NCI-H69 (cell line): ENCODE results near the gene N4BP2L1.
A peak's percentile ranks its signal among the peaks of the same experiment; 100 is the strongest.

Experiments
- DNase-seq: peaks from one replicate; lab custom pipeline; 2025; lab: John Stamatoyannopoulos, UW

The N4BP2L1 gene

DNA sequence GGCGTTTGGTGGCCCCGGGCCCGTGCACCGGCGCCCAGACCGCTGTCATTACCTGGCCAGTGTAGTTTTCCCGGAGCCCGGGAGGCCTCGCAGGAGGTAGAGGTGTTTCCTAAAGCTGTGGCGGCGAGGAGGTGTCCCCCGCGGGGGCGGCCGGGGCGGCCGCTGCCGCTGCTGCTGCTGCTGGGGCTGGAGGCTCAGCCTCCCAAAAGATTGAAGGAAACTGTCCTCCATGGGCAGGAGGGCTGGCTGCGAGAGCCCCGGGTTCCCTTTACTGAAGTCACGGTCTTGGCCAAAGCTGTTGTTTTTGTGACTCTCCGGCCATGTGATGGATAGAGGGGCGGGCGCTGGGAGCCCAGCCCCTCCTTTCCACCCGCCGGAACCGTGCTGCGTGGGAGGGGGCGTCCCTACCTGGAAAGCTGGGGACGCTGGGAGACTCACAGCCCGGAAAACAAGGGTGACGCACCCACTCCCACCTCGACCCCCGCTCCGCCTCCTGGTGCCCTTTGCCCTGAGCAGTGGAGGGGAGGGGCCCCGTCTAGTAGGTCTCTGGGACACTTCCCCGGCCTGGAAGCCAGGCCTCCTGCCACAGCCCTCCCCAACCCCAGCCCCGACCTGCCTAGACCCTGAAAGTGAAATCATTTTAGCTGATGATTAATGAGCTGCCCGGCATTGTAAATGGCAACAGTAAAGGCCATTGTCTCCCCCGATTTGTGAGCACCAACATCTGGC is at the start of gene N4BP2L1:
Gene N4BP2L1, minus strand, starts transcription at position 279 of the 729 bp plus-strand sequence. Its CDS starts 48 bp downstream, at position 231.
- peak; percentile 81 for DNase-seq

DNA sequence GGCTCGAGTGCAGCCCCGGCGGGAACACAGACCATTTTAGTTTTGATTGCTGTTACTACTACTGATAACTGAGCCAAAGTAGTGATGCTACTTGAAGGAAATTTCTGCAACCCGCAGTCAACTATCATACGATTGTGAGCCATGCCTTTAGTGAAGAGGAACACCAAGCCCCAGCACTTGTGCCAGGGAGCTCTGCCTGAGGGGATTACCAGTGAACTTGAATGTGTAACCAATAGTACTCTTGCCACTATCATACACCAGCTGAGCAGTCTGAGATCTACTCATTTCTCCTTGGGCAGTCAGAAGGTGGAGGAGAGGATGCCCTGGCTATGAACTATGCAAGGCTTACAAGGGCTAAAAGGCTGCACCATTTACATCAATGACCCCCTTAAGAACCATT is 49.0 kb upstream of the N4BP2L1 start:
- DNase-seq, result no peak

DNA sequence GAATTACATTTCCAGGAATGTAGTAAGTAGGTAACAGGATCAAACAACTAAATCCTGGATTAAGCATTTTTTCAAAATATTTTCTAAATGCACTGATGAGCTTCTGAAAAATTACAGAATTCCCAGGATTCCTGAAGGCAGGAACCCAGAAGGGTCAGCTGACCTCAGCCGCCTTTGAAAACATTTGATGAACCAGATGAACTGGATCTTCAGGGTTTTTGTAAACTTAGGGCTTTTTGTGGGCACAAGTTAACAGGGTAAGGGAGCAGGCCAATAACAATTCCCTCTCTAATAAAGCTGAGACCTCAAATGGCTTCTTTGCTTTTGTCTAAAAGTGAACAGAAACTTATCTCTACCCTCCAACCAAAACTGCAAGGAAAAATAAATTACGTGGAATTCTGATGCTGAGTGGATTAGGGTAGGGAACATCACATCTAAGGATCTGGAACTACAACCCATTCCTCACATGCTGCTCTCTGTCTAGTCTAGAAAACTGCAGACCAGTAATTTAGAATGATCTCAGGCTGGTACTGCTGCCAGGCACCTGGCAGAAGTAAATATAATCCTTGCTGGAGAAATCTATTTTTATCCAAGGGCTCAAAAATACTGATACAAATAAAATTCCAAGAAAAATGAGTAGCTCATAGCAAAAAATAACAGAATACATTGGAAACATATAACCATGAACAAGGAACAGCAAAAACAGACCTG is 48.2 kb upstream of the N4BP2L1 start:
- DNase-seq, result no peak

DNA sequence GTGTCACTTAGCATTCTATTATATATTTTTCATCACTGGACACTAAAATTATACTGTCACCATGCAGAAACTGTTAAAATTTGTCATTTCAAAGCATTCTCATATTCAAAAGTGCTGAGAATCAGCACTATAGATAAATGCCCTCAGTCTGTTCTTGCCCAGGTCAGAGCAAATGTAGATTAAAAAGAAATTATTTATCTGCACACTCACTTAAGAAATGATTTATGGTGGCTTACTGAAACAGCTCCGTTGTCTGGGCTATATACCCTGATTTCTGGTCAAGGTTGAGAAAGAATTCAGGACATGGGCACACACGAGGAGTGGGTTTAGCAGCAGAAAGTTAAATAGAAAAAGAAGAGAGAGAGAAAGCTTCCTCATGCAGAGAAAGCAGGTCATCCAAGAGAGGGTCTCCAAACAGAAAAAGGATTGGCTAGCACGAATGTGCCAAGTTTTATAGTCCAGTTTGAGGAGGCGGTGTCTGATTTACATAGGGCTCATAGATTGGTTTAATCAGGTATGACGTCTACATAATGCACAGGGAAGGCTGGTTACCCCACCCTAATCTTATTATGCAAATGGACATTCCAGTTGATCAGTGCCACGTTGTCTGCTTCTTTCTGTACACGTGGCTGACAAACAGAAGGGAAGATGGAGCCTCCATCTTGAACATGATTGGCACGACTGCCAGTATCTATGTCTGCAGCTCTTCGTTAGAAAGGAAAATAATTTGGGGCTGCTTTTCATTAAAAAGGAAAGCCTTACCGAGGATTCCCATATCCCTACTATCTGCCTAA is 47.3 kb upstream of the N4BP2L1 start:
- no peak for DNase-seq

DNA sequence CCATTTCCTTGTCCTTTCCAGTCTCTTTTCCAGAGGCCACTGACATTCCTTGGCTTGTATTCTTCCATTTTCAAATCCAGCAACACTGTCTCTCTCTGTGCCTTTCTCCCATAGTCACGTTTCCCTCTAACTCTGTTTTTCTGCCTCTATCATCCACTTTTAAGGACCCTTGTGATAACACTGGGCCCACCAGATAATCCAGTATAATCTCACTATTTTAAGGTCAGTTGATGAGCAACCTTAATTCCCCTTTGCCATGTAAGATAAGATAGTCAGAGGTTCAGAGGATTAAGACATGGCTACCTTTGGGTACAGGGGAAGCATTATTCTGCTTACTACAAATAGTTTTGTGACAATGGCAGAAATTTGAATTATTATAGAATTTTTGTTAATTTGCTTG is 45.7 kb upstream of the N4BP2L1 start:
- DNase-seq, result no peak

DNA sequence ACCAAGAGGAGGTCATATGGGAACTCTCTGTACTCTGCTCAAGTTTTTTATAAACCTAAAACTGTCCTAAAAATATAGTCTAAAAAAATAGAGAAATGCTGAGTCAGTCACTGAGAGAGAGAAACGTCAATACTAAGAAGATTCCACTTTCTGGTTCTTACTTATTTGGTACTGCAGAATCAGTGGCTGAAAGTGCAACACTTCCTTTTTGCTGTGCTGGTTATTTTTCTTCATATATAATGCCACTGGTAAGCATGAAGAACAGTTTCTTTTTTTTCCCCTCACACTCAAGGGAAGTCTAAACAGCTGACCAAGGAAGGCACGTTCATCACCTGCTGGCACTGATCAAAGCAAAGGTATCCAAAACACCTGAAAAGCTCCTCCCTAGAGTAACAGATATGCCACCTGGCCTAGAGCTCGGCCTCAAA is 44.3 kb upstream of the N4BP2L1 start:
- DNase-seq, result no peak

DNA sequence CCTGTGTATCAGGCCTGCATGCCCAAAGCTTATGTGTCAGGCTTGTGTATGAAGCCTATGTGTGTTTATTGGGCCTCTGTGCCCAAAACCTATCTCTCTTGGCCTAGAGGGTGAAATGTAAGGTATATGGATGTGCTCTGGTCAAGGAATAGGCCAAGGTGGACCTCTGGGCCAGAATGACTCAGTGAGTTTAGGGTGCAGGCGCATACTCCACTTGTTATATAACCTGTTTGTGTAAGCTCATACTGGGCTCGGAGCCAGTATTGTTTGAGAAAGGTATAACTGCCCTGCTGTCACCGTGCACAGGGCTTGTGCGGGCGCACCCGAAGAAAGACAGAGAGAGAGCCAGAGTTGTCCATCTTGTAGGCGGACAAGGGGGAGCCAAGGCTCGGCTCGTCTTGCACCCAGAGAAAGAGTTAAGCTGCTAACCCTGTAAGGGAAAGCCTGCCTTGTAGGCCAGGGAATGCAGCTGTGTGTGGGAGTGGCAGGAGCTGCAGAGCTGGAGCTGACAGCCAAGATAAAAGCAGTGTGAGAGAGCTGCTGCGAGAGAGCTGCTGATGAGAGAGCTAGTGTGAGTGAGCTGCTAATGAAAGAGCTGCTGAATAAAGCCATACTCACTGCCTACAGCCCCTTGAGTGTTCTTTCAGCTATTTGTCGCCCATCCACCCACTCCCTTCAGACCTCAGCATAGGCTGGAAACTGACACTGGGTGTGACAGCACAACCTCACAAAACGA is 43.4 kb upstream of the N4BP2L1 start:
- DNase-seq, result no peak

DNA sequence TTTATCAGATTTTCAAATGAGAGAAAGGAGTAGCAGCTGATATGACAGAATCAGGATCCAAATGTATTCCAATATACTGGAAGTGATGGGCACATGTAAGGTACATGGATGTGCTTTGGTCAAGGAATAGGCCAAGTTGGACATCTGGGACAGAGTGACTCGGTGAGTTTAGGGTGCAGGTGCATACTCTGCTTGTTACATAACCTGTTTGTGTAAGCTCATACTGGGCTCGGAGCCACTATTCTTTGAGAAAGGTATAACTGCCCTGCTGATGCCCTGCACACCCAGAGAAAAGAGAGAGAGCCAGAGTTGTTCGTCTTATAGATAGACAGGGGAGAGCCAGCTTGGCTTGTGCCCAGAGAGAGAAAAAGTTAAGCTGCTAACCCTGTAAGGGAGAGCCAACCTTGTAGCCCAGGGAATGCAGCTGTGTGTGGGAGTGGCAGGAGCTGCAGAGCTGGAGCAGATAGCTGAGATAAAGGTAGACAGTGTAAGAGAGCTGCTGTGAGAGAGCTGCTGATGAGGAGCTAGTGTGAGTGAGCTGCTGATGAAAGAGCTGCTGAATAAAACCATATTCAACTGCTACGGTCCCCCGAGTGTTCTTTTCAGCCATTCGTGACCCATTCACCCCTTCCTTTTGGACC is 40.7 kb upstream of the N4BP2L1 start:
- DNase-seq, result no peak

DNA sequence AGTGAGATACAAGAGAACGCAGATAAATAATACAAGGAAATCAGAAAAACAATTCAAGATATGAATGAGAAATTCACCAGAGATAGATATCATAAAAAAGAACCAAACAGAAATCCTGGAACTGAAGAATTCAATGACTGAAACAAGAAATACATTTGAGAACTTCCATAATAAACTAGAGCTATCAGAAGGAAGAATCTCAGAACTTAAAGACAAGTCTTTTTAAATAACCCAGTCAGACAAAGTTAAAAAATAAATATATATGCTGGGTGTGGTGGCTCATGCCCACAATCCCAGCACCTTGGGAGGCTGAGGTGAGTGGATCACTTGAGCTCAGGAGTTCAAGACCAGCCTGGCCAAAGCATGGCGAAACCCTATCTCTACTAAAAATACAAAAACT is 28.7 kb upstream of the N4BP2L1 start:
- no peak for DNase-seq

DNA sequence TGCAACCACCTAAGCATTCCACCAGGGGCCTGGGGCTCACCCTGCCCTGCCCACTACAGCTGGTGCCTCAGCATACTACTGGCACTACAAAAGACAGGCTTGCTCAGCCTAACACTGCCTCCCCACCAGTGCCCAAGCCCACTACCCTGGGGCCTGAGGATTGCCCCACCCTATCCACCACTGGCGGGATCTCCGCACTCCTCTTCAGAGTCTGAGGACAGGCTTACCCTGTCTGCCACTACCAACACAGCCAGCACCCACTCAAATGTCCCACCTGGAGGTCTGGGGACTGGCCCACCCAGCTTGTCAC is 27.6 kb upstream of the N4BP2L1 start:
- DNase-seq, result no peak

DNA sequence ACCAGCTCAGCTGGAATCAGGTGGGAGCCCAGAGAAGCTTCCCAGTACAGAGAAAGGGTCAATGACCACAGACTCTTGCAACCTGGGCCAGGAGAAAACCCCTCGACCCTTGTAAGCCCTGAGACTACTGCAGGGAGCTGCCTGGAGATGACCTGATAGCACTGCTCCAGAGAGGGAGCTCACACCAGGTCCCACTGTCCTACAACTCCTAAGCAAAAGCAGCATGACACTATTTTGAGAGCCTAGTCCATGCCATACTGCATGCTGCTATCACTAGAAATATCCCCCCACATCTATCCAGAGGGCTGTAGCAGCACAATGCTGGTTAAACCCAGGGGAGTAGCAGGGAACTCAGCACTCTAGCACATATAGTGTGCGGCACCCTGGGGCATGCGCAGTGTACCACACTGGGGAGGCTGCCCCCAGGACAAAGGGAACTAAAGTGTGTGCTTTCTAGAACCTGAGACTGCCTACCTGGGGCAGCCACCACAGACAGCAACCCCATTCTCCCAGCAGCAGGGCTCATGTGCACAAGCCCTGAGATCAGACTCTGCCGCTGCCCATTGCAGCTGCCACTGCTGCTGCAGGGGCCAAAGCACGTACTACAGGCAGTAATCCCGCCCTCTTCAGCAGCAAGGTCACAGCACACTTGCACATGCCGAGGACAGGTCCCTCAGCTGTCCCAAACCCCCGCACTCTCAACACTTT is 27.1 kb upstream of the N4BP2L1 start:
- no peak for DNase-seq

DNA sequence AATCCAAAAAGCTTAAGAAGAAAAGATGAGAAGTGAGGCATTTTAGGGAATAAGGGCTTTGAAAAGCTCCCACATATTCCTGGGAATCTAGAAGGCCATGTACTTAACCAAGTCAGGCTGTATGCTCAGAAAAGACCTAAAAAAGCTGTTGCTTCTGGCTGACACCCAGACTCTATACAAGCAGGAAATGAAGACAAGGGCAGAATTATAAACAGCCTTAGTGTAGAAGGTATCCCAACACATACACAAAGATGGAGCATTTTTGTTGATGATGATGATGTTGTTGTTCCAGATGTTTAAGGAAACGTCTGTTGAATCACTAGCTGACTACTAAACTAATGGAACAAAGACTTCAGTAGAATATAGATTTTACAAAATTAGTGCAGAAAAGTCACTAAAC is 26.1 kb upstream of the N4BP2L1 start:
- no peak for DNase-seq

DNA sequence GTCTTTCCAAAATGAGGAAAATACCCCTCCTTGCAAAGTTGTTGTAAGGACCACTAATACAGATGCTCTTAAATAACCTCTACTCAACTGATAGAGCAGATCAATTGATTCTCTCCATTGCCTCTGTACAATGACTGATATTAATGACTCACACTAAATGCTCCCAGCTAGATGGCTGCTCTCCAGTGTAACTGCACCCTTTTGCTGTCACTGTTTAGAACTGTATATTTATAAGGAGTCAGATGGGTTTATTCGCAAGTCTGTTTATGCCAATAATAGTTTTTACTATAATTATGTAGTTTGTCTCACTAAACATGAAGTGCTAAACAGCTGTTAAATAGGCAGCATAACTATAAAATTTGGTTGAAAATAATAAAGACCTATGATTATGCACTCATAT is 21.0 kb upstream of the N4BP2L1 start:
- DNase-seq, result no peak

DNA sequence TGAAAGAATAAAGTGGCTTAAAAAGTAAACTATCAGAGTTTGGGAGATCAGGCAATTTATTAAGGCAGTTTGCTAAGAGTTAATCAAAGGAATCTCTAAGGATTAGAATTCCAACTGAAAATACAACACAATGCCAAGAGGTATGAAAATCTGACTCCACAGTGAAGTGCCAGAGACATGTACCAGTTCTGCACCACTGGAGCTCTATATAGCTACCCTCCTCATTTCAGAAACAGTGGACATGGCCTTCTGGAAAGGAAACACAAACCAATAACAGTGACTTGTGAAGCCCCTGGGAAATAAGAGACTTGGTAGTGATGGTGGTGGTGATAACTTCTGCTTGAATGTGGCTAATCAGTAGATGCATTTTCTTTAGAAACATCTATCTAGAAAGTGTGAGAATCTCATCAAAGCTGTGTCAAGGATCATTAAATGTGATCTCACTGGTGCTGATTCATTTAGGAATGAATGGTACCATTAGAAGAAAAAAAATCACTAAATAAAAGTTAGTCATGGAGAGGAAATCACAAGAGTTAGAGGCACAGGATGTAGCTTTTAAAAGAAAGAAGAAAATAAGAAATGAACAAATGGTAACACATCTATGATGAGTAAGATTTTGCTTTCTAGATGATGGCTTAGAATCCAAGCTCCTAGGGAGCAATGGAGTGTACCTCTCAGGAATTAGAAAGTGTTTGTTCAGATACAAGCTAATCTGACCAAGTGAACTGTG is 20.1 kb upstream of the N4BP2L1 start:
- DNase-seq, result no peak

DNA sequence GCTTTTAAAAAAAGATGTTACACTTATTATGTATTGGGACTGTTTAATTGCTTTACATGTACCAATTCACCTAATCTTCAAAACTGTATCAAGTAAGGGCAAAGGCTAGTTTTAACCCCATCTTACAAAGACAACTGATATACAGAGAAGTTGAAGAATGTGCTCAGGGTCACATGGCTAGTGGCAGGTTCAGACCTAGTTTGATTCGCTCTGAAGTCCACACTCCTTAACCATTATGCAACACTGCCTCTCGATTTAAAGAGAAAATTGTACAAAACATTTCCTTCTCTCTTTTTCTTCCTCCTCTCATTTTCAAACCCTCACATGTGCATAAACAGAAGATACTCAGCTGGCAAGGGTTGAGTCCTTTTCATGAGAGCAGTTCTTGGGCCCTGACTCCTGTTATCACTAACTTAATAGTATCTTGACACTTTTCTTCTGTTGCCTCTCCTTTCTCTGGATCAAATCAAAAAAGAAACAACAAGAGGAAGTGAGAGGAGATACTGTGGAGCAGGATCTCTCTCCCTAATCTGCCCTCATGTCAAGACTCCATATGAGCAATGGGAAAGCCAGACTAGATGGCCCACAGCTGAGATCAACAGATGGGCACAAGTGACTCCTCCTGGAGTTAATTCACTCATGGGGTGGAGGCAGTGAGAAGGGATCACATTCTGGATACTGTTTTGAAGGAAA is 19.0 kb upstream of the N4BP2L1 start:
- no peak for DNase-seq

DNA sequence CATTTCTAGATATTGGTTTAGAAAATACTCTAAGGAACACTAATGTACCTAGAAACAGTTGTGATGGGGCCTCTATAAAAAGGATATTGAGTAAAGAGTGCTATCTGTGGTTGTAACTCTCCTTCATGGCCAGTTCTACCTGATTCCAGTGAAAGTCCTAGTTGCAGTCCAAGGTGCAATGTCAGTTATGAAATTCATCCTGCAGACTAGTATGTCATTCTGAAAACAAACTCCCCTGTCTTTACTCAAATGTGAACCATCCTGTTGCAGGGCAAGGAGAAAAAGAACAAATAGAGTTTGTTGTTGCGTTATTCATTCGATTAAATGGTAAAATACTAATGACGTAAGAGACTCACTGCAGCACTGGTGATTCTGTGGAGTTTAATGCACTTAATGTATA is 18.3 kb upstream of the N4BP2L1 start:
- no peak for DNase-seq

DNA sequence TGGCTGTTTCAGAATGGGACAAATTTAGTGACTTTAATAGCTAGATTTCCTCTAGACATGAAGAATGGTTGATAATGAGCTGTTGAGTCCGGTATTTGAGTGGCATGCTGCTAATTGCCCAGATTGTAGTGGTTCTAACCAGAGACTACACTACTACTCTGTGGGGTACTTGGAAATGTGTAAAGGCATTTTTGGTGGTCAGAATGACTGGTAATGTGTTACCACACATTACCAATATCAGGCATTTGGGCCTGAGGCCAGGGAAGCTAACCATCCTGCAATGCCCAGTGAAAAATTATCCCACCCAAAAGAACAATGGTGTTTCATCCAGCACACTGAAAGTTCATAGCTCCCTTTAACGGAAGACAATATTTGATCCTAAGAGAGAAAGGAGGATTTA is 17.5 kb upstream of the N4BP2L1 start:
- no peak for DNase-seq

DNA sequence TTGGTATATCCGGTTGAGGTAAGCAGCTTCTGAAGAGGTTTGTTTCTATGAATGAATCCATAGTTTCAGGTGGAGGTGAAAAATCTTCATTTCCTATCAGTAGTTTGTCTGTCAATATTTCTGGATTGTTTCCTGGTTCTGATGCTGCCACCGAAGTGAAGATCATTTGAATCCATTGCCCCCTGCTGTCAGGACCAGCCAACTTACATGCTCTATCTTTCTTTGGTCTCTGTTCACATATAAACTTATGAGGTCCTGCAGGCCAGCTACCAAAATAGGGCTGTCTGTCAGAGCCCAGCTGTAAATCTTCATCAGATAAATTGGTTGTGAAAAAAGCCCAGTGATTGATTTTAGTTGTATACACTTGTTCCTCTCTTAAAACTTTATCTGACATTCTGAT is 15.2 kb upstream of the N4BP2L1 start:
- peak; percentile 4 for DNase-seq

DNA sequence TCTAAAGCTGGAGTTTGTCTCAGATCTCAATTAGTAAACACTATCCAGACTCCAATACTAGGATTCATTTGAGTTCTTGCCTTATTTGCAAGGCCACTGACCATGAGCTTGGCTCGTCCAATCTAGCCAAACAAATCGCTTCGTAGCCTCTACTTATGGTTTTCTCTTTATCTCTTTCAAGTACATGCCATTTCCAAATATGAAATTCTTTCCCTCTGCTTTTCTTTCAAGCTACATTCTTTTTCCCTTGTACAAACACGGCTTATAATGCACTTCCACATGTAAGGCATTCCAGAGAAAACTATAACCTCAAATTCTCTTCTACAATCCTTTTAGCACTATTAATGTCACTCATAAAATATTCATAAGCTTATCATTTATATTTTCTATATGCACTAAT is 10.9 kb upstream of the N4BP2L1 start:
- DNase-seq, result no peak

DNA sequence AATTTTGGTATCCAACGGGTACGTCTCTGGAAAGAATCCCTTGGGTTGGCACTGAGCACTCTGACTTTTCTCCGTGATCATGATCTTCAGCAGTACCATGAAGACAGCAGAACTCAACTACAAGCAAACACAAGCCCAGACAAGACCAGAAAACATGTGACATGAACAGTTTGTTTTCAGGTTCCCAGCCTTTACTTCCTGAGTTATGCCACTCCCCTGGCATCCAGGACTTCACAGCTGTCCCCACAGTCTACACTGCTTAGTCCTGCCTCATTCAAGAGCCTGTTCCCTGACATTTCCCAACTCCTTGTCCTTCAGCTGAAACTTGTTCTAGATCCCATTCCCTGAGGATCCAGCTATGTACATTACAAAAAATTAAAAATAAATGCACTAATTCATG is 4.9 kb upstream of the N4BP2L1 start:
- peak; percentile 39 for DNase-seq
